T-helper 2 cell (primary cell): ENCODE measurements around the gene SYCP2L.
A peak's percentile ranks its signal among the peaks of the same experiment; 100 is the strongest.
"Not testable (repeated sequence)": the region's sequence is repeated elsewhere in the genome, so short reads cannot be mapped to it uniquely, and the experiment has no call there.

Source experiments
- DNase-seq, 5 experiments: peaks; one replicate each; pipeline versions ENCODE4 v3.0.0 to v3.0.0-alpha.2; 2012 to 2022

SYCP2L gene

GRCh38 chr6:10880366-10880765, 6.5 kb upstream of the SYCP2L start:
- no peak for DNase-seq

- DNase-seq = not testable (repeated sequence)
These were observed 4.6 kb upstream of the SYCP2L start for GRCh38 chr6:10882253-10882630.

- peak in 1 of 5 experiments; percentile 17 for DNase-seq
These were observed 4.1 kb upstream of the SYCP2L start for GRCh38 chr6:10882657-10883171.

- no peak for DNase-seq
These were observed 3.3 kb upstream of the SYCP2L start for GRCh38 chr6:10883312-10884244.

GRCh38 chr6:10884245-10884972, 2.4 kb upstream of the SYCP2L start:
- DNase-seq = no peak

- not testable (repeated sequence) for DNase-seq
These were observed 524 bp upstream of the SYCP2L start for GRCh38 chr6:10886365-10886690.

- no peak for DNase-seq
These were observed 3.3 kb downstream of the SYCP2L start for GRCh38 chr6:10890151-10890550.

GRCh38 chr6:10891960-10892359, 5.1 kb downstream of the SYCP2L start:
- no peak for DNase-seq

GRCh38 chr6:10894958-10895357, 8.1 kb downstream of the SYCP2L start:
- no peak for DNase-seq

GRCh38 chr6:10896691-10897090, 9.8 kb downstream of the SYCP2L start:
- DNase-seq = no peak

- peak in 1 of 5 experiments; percentile 58 for DNase-seq
These were observed 14.9 kb downstream of the SYCP2L start for GRCh38 chr6:10901770-10902169.

GRCh38 chr6:10904015-10904414, 17.2 kb downstream of the SYCP2L start:
- no peak for DNase-seq

GRCh38 chr6:10908228-10908627, 21.4 kb downstream of the SYCP2L start:
- DNase-seq = no peak

GRCh38 chr6:10919520-10919919, 32.7 kb downstream of the SYCP2L start:
- not testable (repeated sequence) for DNase-seq

- DNase-seq = no peak
These were observed 46.3 kb downstream of the SYCP2L start for GRCh38 chr6:10933126-10933525.

- no peak for DNase-seq
These were observed 53.0 kb downstream of the SYCP2L start for GRCh38 chr6:10939840-10940239.

- no peak for DNase-seq
These were observed 59.0 kb downstream of the SYCP2L start for GRCh38 chr6:10945845-10946244.

GRCh38 chr6:10947966-10948365, 61.1 kb downstream of the SYCP2L start:
- no peak for DNase-seq

- DNase-seq = no peak
These were observed 63.0 kb downstream of the SYCP2L start for GRCh38 chr6:10949579-10950490.

- peak in 1 of 5 experiments; percentile 6 for DNase-seq
These were observed 64.9 kb downstream of the SYCP2L start for GRCh38 chr6:10951675-10952282.

- DNase-seq = peak; percentile 2 to 71 (median 27)
These were observed 67.7 kb downstream of the SYCP2L start for GRCh38 chr6:10954590-10955010.

GRCh38 chr6:10956776-10957175, 69.9 kb downstream of the SYCP2L start:
- no peak for DNase-seq
